Colon (tissue), 2 donors: ENCODE measurements around the gene POLA2.

Experiments
- FAIRE-seq: peaks from 2 replicates; lab custom pipeline; 2012; peaks lifted over from hg19 to GRCh38; lab: Jason Lieb, UNC
- donor health status: control.
- donor health status: control.

Gene POLA2

GRCh38 chr11:65286686-65287085 is 24.9 kb downstream of the POLA2 start:
- FAIRE-seq: no peak

- FAIRE-seq: no peak
These were observed 25.8 kb downstream of the POLA2 start for GRCh38 chr11:65287601-65288000.

GRCh38 chr11:65288706-65289536 is 27.2 kb downstream of the POLA2 start:
- no peak for FAIRE-seq

- no peak for FAIRE-seq
These were observed 28.8 kb downstream of the POLA2 start for GRCh38 chr11:65290448-65291165.

- no peak for FAIRE-seq
These were observed 29.9 kb downstream of the POLA2 start for GRCh38 chr11:65291613-65292012.

GRCh38 chr11:65292890-65293289 is 31.1 kb downstream of the POLA2 start:
- FAIRE-seq: no peak

GRCh38 chr11:65293909-65294381 is 32.2 kb downstream of the POLA2 start:
- FAIRE-seq: no peak

- FAIRE-seq: no peak
These were observed 33.2 kb downstream of the POLA2 start for GRCh38 chr11:65295001-65295400.

- no peak for FAIRE-seq
These were observed 34.0 kb downstream of the POLA2 start for GRCh38 chr11:65295571-65296341.

GRCh38 chr11:65297026-65297672 is 35.4 kb downstream of the POLA2 start:
- FAIRE-seq: no peak

GRCh38 chr11:65298131-65298535 is 36.4 kb downstream of the POLA2 start:
- FAIRE-seq: no peak

GRCh38 chr11:65298655-65299179 is 37.0 kb downstream of the POLA2 start:
- FAIRE-seq: no peak

GRCh38 chr11:65300621-65301275 is 39.0 kb downstream of the POLA2 start:
- no peak for FAIRE-seq

- no peak for FAIRE-seq
These were observed 39.9 kb downstream of the POLA2 start for GRCh38 chr11:65301491-65302329.

- FAIRE-seq: no peak
These were observed 41.8 kb downstream of the POLA2 start for GRCh38 chr11:65303555-65303954.

GRCh38 chr11:65304110-65304509 is 42.3 kb downstream of the POLA2 start:
- FAIRE-seq: no peak

- no peak for FAIRE-seq
These were observed 42.9 kb downstream of the POLA2 start for GRCh38 chr11:65304613-65305012.

- no peak for FAIRE-seq
These were observed 43.9 kb downstream of the POLA2 start for GRCh38 chr11:65305501-65306268.
